ENCODE measurements around the gene RPS10. TPM values are rescaled to one million over a fixed set of nuclear protein-coding genes. Genes with fewer than 3 reads are reported as not detected.

Gene RPS10
- total RNA-seq, 1 experiment from 2014 or later: 1,363 TPM

- CTCF ChIA-PET: interaction anchor here (0.5 to 3.6 kb wide), 11 partner anchors 39 to 516 kb away, joined by 3 to 19 read pairs (median 3); no protein-coding TSS in a partner anchor
- POLR2A ChIA-PET: no interaction called here
- in situ Hi-C loops (cut with HindIII; ENCODE audit: low pct_unique_long_range_greater_than_20kb, low sequenced_read_pairs): no loop called here
Measured at GRCh38 chr6:34459899-34460593, 34.2 kb upstream of the RPS10 start.

More at GRCh38 chr6:34459899-34460593, 34.2 kb upstream of the RPS10 start:
- no peaks in the 10 kb centered on the region for H3K36me3 ChIP-seq (ENCODE audit: control insufficient read depth, insufficient read depth, low read length)
- no peaks in the 10 kb centered on the region for H3K27me3 ChIP-seq (ENCODE audit: control insufficient read depth, insufficient read depth, low read length)
- DNase-seq (ENCODE audit: low read depth, low spot score): peak; percentile 50
- no peak overlapping the region for H3K27ac ChIP-seq (ENCODE audit: low read length)
- no peak overlapping the region for H3K4me3 ChIP-seq (ENCODE audit: low read depth in 2 of 2, low read length in 2 of 2)
- H3K4me1 ChIP-seq (ENCODE audit: control insufficient read depth, insufficient read depth, low read length): no peaks in the 10 kb centered on the region
- no TSS peak for BruUV-seq (replicated peaks)
- no peak for TF ChIP-seq REST (IDR thresholded peaks at IDR 0.05; ENCODE audit: insufficient read depth in 1 of 2, low read depth in 2 of 2, low read length in 1 of 2)
- TF ChIP-seq SIN3A (IDR thresholded peaks at IDR 0.05; ENCODE audit: borderline replicate concordance, insufficient read depth, low read depth, low read length): no peak
- TF ChIP-seq TCF7L2 (IDR thresholded peaks at IDR 0.05; ENCODE audit: low read depth, low read length): no peak
- TF ChIP-seq CTCF (IDR thresholded peaks at IDR 0.05): peak; percentile 86
- TF ChIP-seq POLR2AphosphoS5 (IDR thresholded peaks at IDR 0.05; ENCODE audit: low read depth, low read length): no peak
- peak; percentile 77 for ATAC-seq
- no peaks in the 10 kb centered on the region for H3K9me3 ChIP-seq (ENCODE audit: control insufficient read depth, insufficient read depth, low read depth, low read length)
- intact Hi-C loops (cut with micrococcal nuclease; ENCODE audit: unreplicated experiment): loop anchor here (5.0 kb wide), 1 partner anchor 147 kb away; no protein-coding TSS in a partner anchor

All from Panc1 (cell line).